Measurements from ENCODE around the gene NUDT3. TPM values are rescaled to one million over a fixed set of nuclear protein-coding genes. Genes with fewer than 3 reads are reported as not detected.
"Not testable (repeated sequence)": the region's sequence is repeated elsewhere in the genome, so short reads cannot be mapped to it uniquely, and the experiment has no call there.

The NUDT3 gene
- total RNA-seq, 1 experiment from 2014 or later = 41.7 TPM

DNA sequence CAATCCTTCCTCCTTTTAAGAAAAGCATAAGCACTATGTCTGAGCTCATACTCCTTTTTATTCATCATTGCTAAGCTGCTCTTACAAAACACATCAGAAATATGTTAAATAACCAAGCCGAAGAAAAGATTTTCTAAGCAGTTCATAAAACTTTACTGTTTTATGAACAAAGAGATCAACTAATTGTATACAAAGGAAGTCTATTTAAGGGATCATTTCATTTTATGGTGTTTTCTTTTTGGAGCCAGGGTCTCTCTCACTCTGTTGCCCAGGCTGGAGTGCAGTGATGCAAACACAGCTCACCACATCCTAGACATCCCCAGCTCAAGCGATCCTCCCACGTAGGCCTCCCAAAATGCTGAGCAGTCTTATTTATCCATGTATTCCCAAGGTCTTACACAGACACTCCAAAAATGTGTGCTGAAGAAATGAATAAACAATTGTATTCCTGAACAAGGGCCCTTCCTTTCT lies 9.3 kb downstream of the NUDT3 start:
- Histone ChIP-seq H3K4me3 (ENCODE audit: low read length) (no peak overlapping the region), H3K27ac (ENCODE audit: low read length) (no peak overlapping the region; the same call in 1 of the 2 replicates), H3K4me2 (ENCODE audit: low read depth, low read length, poor library complexity, severe bottlenecking) (no peak overlapping the region), H3K79me2 (ENCODE audit: low read length) (peaks cover 97% of the 10 kb centered on the region), H3K27me3 (ENCODE audit: low read length) (no peaks in the 10 kb centered on the region), H3K36me3 (ENCODE audit: insufficient read depth, low read length) (peaks cover 11% of the 10 kb centered on the region; the same call in 1 of the 2 replicates), H3K9ac (ENCODE audit: low read length) (no peak overlapping the region), H3K9me3 (ENCODE audit: low read length) (no peaks in the 10 kb centered on the region), H2AFZ (ENCODE audit: low read length) (no peak overlapping the region), H4K20me1 (ENCODE audit: insufficient read depth, low read depth, low read length) (peaks cover 28% of the 10 kb centered on the region), H3K4me1 (ENCODE audit: low read length) (peaks cover 26% of the 10 kb centered on the region), H3K9me2 (replicated peaks; ENCODE audit: insufficient read depth, low read length) (no peaks in the 10 kb centered on the region)
- DNase-seq = no peak

DNA sequence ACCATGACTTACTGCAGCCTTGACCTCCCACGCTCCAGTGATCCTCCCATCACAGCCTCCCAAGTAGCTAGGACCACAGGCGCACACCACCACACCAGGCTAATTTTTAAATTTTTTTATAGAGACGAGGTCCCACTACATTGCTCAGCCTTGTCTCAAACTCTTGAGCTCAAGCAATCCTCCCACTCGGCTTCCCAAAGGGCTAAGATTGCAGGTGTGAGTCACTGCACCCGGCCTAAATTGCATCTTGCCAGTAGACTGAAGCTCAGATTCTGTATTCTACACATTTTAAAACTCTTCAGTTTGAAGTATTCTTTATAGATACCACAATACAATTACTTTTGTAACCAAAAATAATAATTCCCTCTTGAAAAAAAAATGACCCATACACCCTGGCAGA lies 11.4 kb downstream of the NUDT3 start:
- H3K9me3 ChIP-seq (ENCODE audit: low read length) = no peaks in the 10 kb centered on the region

DNA sequence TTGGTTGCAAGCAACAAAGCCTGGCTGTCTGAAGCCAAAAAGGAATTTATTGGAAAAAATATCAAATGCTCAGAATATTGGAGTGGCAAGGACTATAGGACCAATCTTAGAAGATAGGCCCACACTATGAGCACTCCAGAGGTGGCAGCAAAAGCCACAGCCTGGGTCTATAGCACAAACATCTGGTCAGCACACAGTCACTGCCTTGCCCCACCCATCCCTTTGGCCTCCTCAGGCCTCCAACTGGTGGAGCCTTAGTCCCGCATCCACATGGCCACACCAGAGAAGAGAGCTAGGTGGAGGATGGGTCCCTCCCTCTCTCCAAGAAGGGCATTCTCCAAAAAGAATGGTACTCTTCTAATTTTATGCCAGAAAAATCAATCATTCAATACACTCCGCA lies 14.0 kb downstream of the NUDT3 start:
- H3K27ac ChIP-seq (ENCODE audit: low read length) = 0 out of 2 replicates have a peak overlapping the region, but pooled peaks have one; percentile 34
- no peak for DNase-seq
- no peaks in the 10 kb centered on the region for H3K9me2 ChIP-seq (replicated peaks; ENCODE audit: insufficient read depth, low read length)
- peaks cover 37% of the 10 kb centered on the region for H3K4me1 ChIP-seq (ENCODE audit: low read length)
- no peak overlapping the region for H2AFZ ChIP-seq (ENCODE audit: low read length)
- no peak overlapping the region for H3K9ac ChIP-seq (ENCODE audit: low read length)
- no peak overlapping the region for H3K4me2 ChIP-seq (ENCODE audit: low read depth, low read length, poor library complexity, severe bottlenecking)
- H3K36me3 ChIP-seq (ENCODE audit: insufficient read depth, low read length) = peaks cover 13% of the 10 kb centered on the region; the same call in 1 of the 2 replicates
- H3K4me3 ChIP-seq (ENCODE audit: low read length) = no peak overlapping the region
- peaks cover 28% of the 10 kb centered on the region; the same call in 1 of the 2 replicates for H4K20me1 ChIP-seq (ENCODE audit: insufficient read depth, low read depth, low read length)
- H3K9me3 ChIP-seq (ENCODE audit: low read length) = no peaks in the 10 kb centered on the region
- H3K27me3 ChIP-seq (ENCODE audit: low read length) = no peaks in the 10 kb centered on the region
- H3K79me2 ChIP-seq (ENCODE audit: low read length) = peaks cover 96% of the 10 kb centered on the region

More for the DNA sequence above, 11.4 kb downstream of the NUDT3 start:
- Histone ChIP-seq H3K27me3 (ENCODE audit: low read length) (no peaks in the 10 kb centered on the region), H3K9ac (ENCODE audit: low read length) (no peak overlapping the region), H3K27ac (ENCODE audit: low read length) (no peak overlapping the region; the same call in 1 of the 2 replicates), H3K4me2 (ENCODE audit: low read depth, low read length, poor library complexity, severe bottlenecking) (no peak overlapping the region), H3K4me1 (ENCODE audit: low read length) (peaks cover 21% of the 10 kb centered on the region), H3K9me2 (replicated peaks; ENCODE audit: insufficient read depth, low read length) (no peaks in the 10 kb centered on the region), H4K20me1 (ENCODE audit: insufficient read depth, low read depth, low read length) (peaks cover 27% of the 10 kb centered on the region), H2AFZ (ENCODE audit: low read length) (no peak overlapping the region), H3K4me3 (ENCODE audit: low read length) (no peak overlapping the region), H3K36me3 (ENCODE audit: insufficient read depth, low read length) (peaks cover 16% of the 10 kb centered on the region; the same call in 1 of the 2 replicates), H3K79me2 (ENCODE audit: low read length) (peaks cover 97% of the 10 kb centered on the region)
- DNase-seq = no peak

DNA sequence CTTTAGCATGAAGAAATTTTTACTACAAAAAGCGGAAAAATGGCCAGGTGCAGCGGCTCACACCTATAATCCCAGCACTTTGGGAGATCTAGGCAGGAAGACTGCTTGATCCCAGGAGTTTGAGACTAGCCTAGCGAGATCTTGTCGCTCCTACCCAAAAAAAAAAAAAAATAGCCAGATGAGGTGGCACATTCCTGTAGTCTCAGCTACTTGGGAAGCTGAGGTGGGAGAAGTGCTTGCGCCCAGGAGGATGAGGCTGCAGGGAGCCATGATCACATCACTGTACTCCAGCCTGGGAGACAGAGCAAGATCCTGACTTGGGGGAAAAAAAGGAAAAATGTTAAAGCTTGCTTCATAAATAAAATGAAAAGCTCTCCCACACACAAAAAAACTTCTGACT lies 14.5 kb downstream of the NUDT3 start:
- Histone ChIP-seq H3K9me3 (ENCODE audit: low read length) (no peaks in the 10 kb centered on the region), H3K4me2 (ENCODE audit: low read depth, low read length, poor library complexity, severe bottlenecking) (no peak overlapping the region), H3K27me3 (ENCODE audit: low read length) (no peaks in the 10 kb centered on the region), H3K27ac (ENCODE audit: low read length) (no peak overlapping the region), H3K4me1 (ENCODE audit: low read length) (peaks cover 37% of the 10 kb centered on the region), H2AFZ (ENCODE audit: low read length) (no peak overlapping the region), H3K4me3 (ENCODE audit: low read length) (no peak overlapping the region), H3K36me3 (ENCODE audit: insufficient read depth, low read length) (peaks cover 13% of the 10 kb centered on the region; the same call in 1 of the 2 replicates), H3K9ac (ENCODE audit: low read length) (no peak overlapping the region), H3K79me2 (ENCODE audit: low read length) (peaks cover 96% of the 10 kb centered on the region), H4K20me1 (ENCODE audit: insufficient read depth, low read depth, low read length) (peaks cover 28% of the 10 kb centered on the region; the same call in 1 of the 2 replicates), H3K9me2 (replicated peaks; ENCODE audit: insufficient read depth, low read length) (no peaks in the 10 kb centered on the region)
- no peak for DNase-seq

DNA sequence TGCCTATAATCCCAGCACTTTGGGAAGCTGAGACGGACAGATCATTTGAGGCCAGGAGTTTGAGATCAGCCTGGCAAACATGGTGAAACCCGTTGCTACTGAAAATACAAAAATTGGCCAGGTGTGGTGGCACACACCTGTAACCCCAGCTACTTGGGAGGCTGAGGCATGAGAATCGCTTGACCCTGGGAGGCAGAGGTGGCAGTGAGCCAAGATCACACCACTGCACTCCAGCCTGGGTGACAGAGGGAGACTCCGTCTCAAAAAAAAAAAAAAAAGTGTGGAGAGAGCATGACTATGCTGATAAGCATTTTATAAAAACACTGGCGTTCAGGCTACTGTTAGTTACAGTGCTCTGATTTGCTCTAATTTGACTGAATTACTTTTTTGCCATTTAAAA lies 14.9 kb downstream of the NUDT3 start:
- 0 out of 2 replicates have a peak, but pooled peaks cover 13% of the 10 kb centered on the region for H3K36me3 ChIP-seq (ENCODE audit: insufficient read depth, low read length)
- peaks cover 28% of the 10 kb centered on the region; the same call in 1 of the 2 replicates for H4K20me1 ChIP-seq (ENCODE audit: insufficient read depth, low read depth, low read length)
- H3K4me1 ChIP-seq (ENCODE audit: low read length) = peaks cover 37% of the 10 kb centered on the region
- not testable (repeated sequence) for H3K27ac ChIP-seq (ENCODE audit: low read length); H3K9me3 ChIP-seq (ENCODE audit: low read length); DNase-seq; H2AFZ ChIP-seq (ENCODE audit: low read length); H3K9me2 ChIP-seq (replicated peaks; ENCODE audit: insufficient read depth, low read length); H3K27me3 ChIP-seq (ENCODE audit: low read length); H3K4me3 ChIP-seq (ENCODE audit: low read length); H3K4me2 ChIP-seq (ENCODE audit: low read depth, low read length, poor library complexity, severe bottlenecking); H3K9ac ChIP-seq (ENCODE audit: low read length)
- peaks cover 96% of the 10 kb centered on the region for H3K79me2 ChIP-seq (ENCODE audit: low read length)

DNA sequence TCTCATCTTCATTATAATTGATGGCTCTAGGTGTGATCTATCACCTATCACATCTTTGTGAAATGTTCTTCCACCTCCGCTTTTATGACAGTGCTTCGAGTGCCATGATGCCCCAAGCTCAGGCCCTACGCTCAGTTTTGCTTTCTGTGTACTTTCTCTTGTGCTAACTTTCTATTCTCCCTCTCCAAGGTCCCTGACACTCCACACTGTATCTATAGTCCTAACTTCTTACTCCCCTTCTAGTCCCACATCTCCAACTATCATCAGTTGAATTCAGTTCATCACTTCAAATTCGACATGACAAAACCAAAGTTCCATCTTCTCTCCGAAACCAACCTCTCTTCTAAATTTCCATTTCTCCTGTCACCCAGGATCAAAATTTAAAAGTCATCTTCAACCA lies 16.6 kb downstream of the NUDT3 start:
- Histone ChIP-seq H3K4me1 (ENCODE audit: low read length) (peaks cover 37% of the 10 kb centered on the region), H3K27ac (ENCODE audit: low read length) (no peak overlapping the region), H3K79me2 (ENCODE audit: low read length) (peaks cover 92% of the 10 kb centered on the region), H3K27me3 (ENCODE audit: low read length) (no peaks in the 10 kb centered on the region), H3K36me3 (ENCODE audit: insufficient read depth, low read length) (0 out of 2 replicates have a peak, but pooled peaks cover 13% of the 10 kb centered on the region), H3K9me2 (replicated peaks; ENCODE audit: insufficient read depth, low read length) (no peaks in the 10 kb centered on the region), H3K9ac (ENCODE audit: low read length) (no peak overlapping the region), H3K4me3 (ENCODE audit: low read length) (no peak overlapping the region), H4K20me1 (ENCODE audit: insufficient read depth, low read depth, low read length) (peaks cover 21% of the 10 kb centered on the region; the same call in 1 of the 2 replicates), H3K4me2 (ENCODE audit: low read depth, low read length, poor library complexity, severe bottlenecking) (no peak overlapping the region), H3K9me3 (ENCODE audit: low read length) (no peaks in the 10 kb centered on the region), H2AFZ (ENCODE audit: low read length) (no peak overlapping the region)
- no peak for DNase-seq

DNA sequence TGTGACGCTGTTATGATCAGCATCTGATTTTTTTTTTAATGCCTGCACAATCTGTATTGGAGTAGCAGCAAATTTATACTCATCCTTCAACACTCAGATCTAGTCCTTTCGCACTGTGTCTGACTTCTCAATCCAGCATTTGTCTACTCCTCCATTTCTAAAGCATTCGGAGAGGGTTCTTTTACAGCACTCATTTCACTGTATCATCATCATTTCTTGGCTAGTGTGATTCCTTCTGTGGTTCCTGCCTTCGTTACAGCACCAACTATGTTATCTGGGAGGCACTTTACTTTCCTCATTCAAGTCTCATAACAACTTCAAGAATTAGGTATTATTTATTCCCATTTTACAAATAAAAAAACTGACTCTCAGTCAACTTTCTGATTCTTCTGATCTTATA lies 18.0 kb downstream of the NUDT3 start:
- Histone ChIP-seq H3K4me1 (ENCODE audit: low read length) (peaks cover 41% of the 10 kb centered on the region), H3K4me2 (ENCODE audit: low read depth, low read length, poor library complexity, severe bottlenecking) (peak overlapping the region; percentile 10), H3K27me3 (ENCODE audit: low read length) (no peaks in the 10 kb centered on the region), H3K9ac (ENCODE audit: low read length) (peak overlapping the region; percentile 20; the same call in 1 of the 2 replicates), H3K4me3 (ENCODE audit: low read length) (no peak overlapping the region), H3K36me3 (ENCODE audit: insufficient read depth, low read length) (peaks cover 7% of the 10 kb centered on the region; the same call in 1 of the 2 replicates), H3K9me2 (replicated peaks; ENCODE audit: insufficient read depth, low read length) (no peaks in the 10 kb centered on the region), H3K27ac (ENCODE audit: low read length) (peak overlapping the region; percentile 72), H2AFZ (ENCODE audit: low read length) (no peak overlapping the region), H4K20me1 (ENCODE audit: insufficient read depth, low read depth, low read length) (peaks cover 23% of the 10 kb centered on the region), H3K79me2 (ENCODE audit: low read length) (peaks cover 94% of the 10 kb centered on the region), H3K9me3 (ENCODE audit: low read length) (no peaks in the 10 kb centered on the region)
- no peak for DNase-seq

DNA sequence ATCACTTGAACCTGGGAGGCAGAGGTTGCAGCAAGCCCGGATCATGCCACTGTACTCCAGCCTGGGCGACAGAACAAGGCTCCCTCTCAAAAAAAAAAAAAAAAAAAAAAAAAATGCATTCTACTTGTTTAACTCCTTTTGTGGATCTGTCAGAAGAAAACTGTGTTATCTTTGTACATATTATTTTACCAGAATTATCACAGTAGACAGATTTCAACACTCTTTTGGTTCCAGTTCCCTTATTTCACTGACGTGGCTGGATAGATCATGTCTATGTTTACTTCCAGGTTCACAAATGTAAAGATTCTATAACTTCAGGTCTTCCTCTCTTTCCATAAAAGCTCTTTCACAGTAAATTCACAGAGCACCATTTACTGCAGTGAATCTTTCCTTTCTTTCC lies 18.4 kb downstream of the NUDT3 start:
- no peak overlapping the region for H2AFZ ChIP-seq (ENCODE audit: low read length)
- H3K27me3 ChIP-seq (ENCODE audit: low read length) = no peaks in the 10 kb centered on the region
- no peaks in the 10 kb centered on the region for H3K9me3 ChIP-seq (ENCODE audit: low read length)
- peak overlapping the region; percentile 72 for H3K27ac ChIP-seq (ENCODE audit: low read length)
- peaks cover 94% of the 10 kb centered on the region for H3K79me2 ChIP-seq (ENCODE audit: low read length)
- peak overlapping the region; percentile 10 for H3K4me2 ChIP-seq (ENCODE audit: low read depth, low read length, poor library complexity, severe bottlenecking)
- no peak for DNase-seq
- no peak overlapping the region for H3K4me3 ChIP-seq (ENCODE audit: low read length)
- H3K4me1 ChIP-seq (ENCODE audit: low read length) = peaks cover 44% of the 10 kb centered on the region
- H3K36me3 ChIP-seq (ENCODE audit: insufficient read depth, low read length) = peaks cover 7% of the 10 kb centered on the region; the same call in 1 of the 2 replicates
- H3K9ac ChIP-seq (ENCODE audit: low read length) = peak overlapping the region; percentile 20; the same call in 1 of the 2 replicates
- no peaks in the 10 kb centered on the region for H3K9me2 ChIP-seq (replicated peaks; ENCODE audit: insufficient read depth, low read length)
- H4K20me1 ChIP-seq (ENCODE audit: insufficient read depth, low read depth, low read length) = peaks cover 23% of the 10 kb centered on the region
